K562 (cell line): ENCODE measurements around the gene PRSS21. TPM values are rescaled to one million over a fixed set of nuclear protein-coding genes. Genes with fewer than 3 reads are reported as not detected.

ENCODE experiments used
- CREB1 ChIP-seq, 2 experiments: sonication (generic) in 1 of 2; formaldehyde crosslinking in 1 of 2; IDR thresholded peaks; 2 replicates each; pipeline versions ENCODE4 v1.6.1 to v1.8.0; 2012 to 2022; ENCODE audit warnings: inconsistent platforms in 1 of 2, mild to moderate bottlenecking in 1 of 2, missing genetic modification reagents in 1 of 2, moderate library complexity in 1 of 2
- ESRRB ChIP-seq: fragments of 250-450 bp; sonication (Bioruptor Pico); IDR thresholded peaks from 2 replicates; pipeline ENCODE4 v1.5.0; 2020; ENCODE audit warnings: mild to moderate bottlenecking, moderate library complexity, borderline replicate concordance
- FOXK2 ChIP-seq, 2 experiments: fragments of 450-650 bp; IDR thresholded peaks in 1 of 2; conservative IDR thresholded peaks in 1 of 2; 2 replicates each; pipeline ENCODE4 v1.6.1; 2016; ENCODE audit warnings: low read depth in 2 of 2, mild to moderate bottlenecking in 1 of 2
- HDGF ChIP-seq: fragments of 450-650 bp; IDR thresholded peaks from 2 replicates; pipeline ENCODE4 v1.6.1; 2016
- HNRNPL ChIP-seq: fragments of 200-400 bp; formaldehyde crosslinking; IDR thresholded peaks from 2 replicates; pipeline ENCODE4 v1.6.1; 2017; ENCODE audit warnings: low read depth, mild to moderate bottlenecking, low read length
- MIER1 ChIP-seq: fragments of 450-650 bp; IDR thresholded peaks from 2 replicates; pipeline ENCODE4 v1.6.1; 2016; ENCODE audit warnings: antibody characterized with exemption, mild to moderate bottlenecking, low read depth
- PRMT5 ChIP-seq: sonication (generic); formaldehyde crosslinking; IDR thresholded peaks from 2 replicates; pipeline ENCODE4 v1.5.0; 2020; ENCODE audit warnings: missing genetic modification reagents
- RBBP5 ChIP-seq: fragments of 200-600 bp; sonication (generic); IDR thresholded peaks from 2 replicates; pipeline ENCODE4 v1.6.1; 2012; ENCODE audit warnings: borderline replicate concordance, mild to moderate bottlenecking, low read length, control low read depth, inconsistent platforms; ENCODE audit not compliant: insufficient read depth, poor library complexity, severe bottlenecking
- ZKSCAN8 ChIP-seq: fragments of 200-800 bp; sonication (Bioruptor generic); IDR thresholded peaks from 2 replicates; pipeline ENCODE4 v1.6.1; 2016; ENCODE audit warnings: missing genetic modification characterization, missing compliant biosample characterization
- ZNF197 ChIP-seq: fragments of 200-800 bp; sonication (Bioruptor generic); IDR thresholded peaks from 2 replicates; pipeline ENCODE4 v1.6.1; 2016; ENCODE audit warnings: low read depth, missing genetic modification characterization, missing compliant biosample characterization
- ZNF232 ChIP-seq: sonication (generic); formaldehyde crosslinking; IDR thresholded peaks from 2 replicates; pipeline ENCODE4 v1.8.0; 2022; ENCODE audit warnings: mild to moderate bottlenecking, missing genetic modification reagents
- polyA plus RNA-seq, 8 experiments: library from polyadenylated mRNA; depleted of rRNA in 4 of 8; stranded (reverse) in 5 of 8; unstranded in 3 of 8; fragments of >200 nt; fragmentation: Nextera tagmentation in 2 of 8; fragmentation: Illumina TruSeq in 1 of 8; extraction: Ambion mirVana in 2 of 8; extraction: Trizol in 1 of 8; gene quantifications; 2 replicates each; pipeline versions ENCODE4 v1.2.1 to v1.2.3, GENCODE V29; 2011 to 2014; ENCODE audit warnings: inconsistent platforms in 1 of 8, missing spikeins in 1 of 8
- total RNA-seq, 7 experiments: library from RNA; depleted of rRNA in 6 of 7; stranded (reverse); fragments of >200 nt in 6 of 7; fragmentation: Illumina TruSeq in 2 of 7; extraction: Trizol in 2 of 7; gene quantifications; 2 replicates each; pipeline versions ENCODE4 v1.2.1 to v1.2.3, GENCODE V29; 2011 to 2021; ENCODE audit warnings: low replicate concordance in 1 of 7
- TF ChIP-seq, protein P1 (sequence below): fragments of 250-450 bp; sonication (Bioruptor Pico); IDR thresholded peaks from 2 replicates; pipeline ENCODE4 v1.4.0; 2020; ENCODE audit warnings: mild to moderate bottlenecking, moderate library complexity
- TF ChIP-seq, protein P2 (sequence below): sonication (generic); formaldehyde crosslinking; IDR thresholded peaks from 2 replicates; pipeline ENCODE4 v1.8.1; 2023; ENCODE audit warnings: missing genetic modification reagents, mild to moderate bottlenecking, borderline replicate concordance
- TF ChIP-seq, protein P3 (sequence below): fragments of 250-450 bp; sonication (Bioruptor Pico); IDR thresholded peaks from 2 replicates; pipeline ENCODE4 v1.8.0; 2022; ENCODE audit warnings: moderate library complexity, mild to moderate bottlenecking, inconsistent platforms

Gene PRSS21
- total and polyA plus RNA-seq, 9 of the 15 experiments (the other 6 are each of a cell fraction or from before 2014, with no cell fraction given): 12.1 to 121 (median 61.3) TPM

DNA sequence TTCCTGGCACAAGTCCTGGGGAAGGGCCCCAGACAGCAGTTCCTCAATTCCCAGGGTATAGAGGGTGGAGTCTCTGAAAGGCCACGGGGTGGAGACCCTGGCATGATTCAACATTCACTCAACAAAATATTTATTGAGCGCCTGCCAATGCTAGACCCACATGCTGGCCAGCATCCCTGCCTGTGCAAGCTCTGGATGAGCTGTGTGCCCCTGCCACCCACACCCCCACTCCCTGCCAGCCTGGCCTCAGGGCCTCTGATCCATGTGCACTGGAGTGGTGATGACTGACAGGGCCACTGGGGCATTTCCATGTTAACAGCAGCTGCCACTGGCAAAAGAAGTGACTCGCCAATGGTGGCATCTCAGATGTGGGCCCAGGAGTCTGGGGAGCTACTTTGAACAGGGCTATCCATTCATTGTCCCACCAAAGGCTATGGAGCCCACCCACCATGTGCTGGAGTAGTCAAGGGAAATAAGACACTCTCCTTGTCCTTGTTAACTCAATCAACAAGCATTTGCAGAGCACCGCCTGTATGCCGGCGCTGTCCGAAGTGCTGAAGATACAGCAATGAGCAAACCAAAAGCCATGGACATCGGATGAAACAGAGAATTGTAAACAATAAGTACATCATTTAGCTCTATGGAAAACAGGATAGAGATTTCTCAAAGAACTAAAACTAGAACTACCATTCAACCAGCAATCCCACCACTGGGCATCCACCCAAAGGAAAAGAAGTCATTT lies 44.0 kb downstream of the PRSS21 start (continued):
- TF ChIP-seq FOXK2 (conservative IDR thresholded peaks at IDR 0.05 in 1 of 2, IDR thresholded peaks at IDR 0.05 in 1 of 2; ENCODE audit: low read depth in 2 of 2): peak in 1 of 2 experiments; percentile 27; a peak in 1 of 4 replicates
- TF ChIP-seq ZNF197 (CRISPR knock-in tag): 0 out of 2 replicates have a peak, but pooled peaks have one; percentile 49
- TF ChIP-seq RBBP5: no peak
- TF ChIP-seq, protein P1, sequence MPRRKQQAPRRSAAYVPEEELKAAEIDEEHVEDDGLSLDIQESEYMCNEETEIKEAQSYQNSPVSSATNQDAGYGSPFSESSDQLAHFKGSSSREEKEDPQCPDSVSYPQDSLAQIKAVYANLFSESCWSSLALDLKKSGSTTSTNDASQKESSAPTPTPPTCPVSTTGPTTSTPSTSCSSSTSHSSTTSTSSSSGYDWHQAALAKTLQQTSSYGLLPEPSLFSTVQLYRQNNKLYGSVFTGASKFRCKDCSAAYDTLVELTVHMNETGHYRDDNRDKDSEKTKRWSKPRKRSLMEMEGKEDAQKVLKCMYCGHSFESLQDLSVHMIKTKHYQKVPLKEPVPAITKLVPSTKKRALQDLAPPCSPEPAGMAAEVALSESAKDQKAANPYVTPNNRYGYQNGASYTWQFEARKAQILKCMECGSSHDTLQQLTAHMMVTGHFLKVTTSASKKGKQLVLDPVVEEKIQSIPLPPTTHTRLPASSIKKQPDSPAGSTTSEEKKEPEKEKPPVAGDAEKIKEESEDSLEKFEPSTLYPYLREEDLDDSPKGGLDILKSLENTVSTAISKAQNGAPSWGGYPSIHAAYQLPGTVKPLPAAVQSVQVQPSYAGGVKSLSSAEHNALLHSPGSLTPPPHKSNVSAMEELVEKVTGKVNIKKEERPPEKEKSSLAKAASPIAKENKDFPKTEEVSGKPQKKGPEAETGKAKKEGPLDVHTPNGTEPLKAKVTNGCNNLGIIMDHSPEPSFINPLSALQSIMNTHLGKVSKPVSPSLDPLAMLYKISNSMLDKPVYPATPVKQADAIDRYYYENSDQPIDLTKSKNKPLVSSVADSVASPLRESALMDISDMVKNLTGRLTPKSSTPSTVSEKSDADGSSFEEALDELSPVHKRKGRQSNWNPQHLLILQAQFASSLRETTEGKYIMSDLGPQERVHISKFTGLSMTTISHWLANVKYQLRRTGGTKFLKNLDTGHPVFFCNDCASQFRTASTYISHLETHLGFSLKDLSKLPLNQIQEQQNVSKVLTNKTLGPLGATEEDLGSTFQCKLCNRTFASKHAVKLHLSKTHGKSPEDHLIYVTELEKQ: no peak
- TF ChIP-seq ESRRB (CRISPR knock-in tag): no peak
- TF ChIP-seq, protein P2, sequence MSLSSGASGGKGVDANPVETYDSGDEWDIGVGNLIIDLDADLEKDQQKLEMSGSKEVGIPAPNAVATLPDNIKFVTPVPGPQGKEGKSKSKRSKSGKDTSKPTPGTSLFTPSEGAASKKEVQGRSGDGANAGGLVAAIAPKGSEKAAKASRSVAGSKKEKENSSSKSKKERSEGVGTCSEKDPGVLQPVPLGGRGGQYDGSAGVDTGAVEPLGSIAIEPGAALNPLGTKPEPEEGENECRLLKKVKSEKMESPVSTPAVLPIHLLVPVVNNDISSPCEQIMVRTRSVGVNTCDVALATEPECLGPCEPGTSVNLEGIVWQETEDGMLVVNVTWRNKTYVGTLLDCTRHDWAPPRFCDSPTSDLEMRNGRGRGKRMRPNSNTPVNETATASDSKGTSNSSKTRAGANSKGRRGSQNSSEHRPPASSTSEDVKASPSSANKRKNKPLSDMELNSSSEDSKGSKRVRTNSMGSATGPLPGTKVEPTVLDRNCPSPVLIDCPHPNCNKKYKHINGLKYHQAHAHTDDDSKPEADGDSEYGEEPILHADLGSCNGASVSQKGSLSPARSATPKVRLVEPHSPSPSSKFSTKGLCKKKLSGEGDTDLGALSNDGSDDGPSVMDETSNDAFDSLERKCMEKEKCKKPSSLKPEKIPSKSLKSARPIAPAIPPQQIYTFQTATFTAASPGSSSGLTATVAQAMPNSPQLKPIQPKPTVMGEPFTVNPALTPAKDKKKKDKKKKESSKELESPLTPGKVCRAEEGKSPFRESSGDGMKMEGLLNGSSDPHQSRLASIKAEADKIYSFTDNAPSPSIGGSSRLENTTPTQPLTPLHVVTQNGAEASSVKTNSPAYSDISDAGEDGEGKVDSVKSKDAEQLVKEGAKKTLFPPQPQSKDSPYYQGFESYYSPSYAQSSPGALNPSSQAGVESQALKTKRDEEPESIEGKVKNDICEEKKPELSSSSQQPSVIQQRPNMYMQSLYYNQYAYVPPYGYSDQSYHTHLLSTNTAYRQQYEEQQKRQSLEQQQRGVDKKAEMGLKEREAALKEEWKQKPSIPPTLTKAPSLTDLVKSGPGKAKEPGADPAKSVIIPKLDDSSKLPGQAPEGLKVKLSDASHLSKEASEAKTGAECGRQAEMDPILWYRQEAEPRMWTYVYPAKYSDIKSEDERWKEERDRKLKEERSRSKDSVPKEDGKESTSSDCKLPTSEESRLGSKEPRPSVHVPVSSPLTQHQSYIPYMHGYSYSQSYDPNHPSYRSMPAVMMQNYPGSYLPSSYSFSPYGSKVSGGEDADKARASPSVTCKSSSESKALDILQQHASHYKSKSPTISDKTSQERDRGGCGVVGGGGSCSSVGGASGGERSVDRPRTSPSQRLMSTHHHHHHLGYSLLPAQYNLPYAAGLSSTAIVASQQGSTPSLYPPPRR (CRISPR knock-in tag): 0 out of 2 replicates have a peak, but pooled peaks have one; percentile 32
- TF ChIP-seq, protein P3, sequence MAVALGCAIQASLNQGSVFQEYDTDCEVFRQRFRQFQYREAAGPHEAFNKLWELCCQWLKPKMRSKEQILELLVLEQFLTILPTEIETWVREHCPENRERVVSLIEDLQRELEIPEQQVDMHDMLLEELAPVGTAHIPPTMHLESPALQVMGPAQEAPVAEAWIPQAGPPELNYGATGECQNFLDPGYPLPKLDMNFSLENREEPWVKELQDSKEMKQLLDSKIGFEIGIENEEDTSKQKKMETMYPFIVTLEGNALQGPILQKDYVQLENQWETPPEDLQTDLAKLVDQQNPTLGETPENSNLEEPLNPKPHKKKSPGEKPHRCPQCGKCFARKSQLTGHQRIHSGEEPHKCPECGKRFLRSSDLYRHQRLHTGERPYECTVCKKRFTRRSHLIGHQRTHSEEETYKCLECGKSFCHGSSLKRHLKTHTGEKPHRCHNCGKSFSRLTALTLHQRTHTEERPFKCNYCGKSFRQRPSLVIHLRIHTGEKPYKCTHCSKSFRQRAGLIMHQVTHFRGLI (CRISPR knock-in tag): no peak
- TF ChIP-seq MIER1: peak; percentile 99
- TF ChIP-seq HDGF: no peak
- TF ChIP-seq ZNF232 (CRISPR knock-in tag): peak; percentile 65; the same call in 1 of the 2 replicates
- TF ChIP-seq PRMT5: peak; percentile 88
- no peak for TF ChIP-seq HNRNPL
- TF ChIP-seq CREB1 (IDR thresholded peaks at IDR 0.05): no peak
- 0 out of 2 replicates have a peak, but pooled peaks have one; percentile 49 for TF ChIP-seq CREB1 (CRISPR knock-in tag; IDR thresholded peaks at IDR 0.05)
- peak; percentile 98 for TF ChIP-seq ZKSCAN8 (CRISPR knock-in tag)
